Memory B cell (primary cell): Measurements from ENCODE around the gene CASP10.
"Not testable (repeated sequence)": the region's sequence is repeated elsewhere in the genome, so short reads cannot be mapped to it uniquely, and the experiment has no call there.

Experiments
- ATAC-seq: fragments of 150-1000 bp; cut with Tn5 transposase; 2 replicates; pipeline ENCODE4 v1.10.0; 2021; ENCODE audit warnings: low read depth, mild to moderate bottlenecking, moderate library complexity
- DNase-seq, 2 donors: peaks; one replicate each; pipeline ENCODE4 v3.0.0; 2022; ENCODE audit warnings: low spot score in 2 of 2
- H3K27ac Mint-ChIP-seq: one replicate; pipeline ENCODE4 v1.8.0; 2022; ENCODE audit warnings: mild to moderate bottlenecking, moderate library complexity, mixed read lengths
- H3K27me3 Mint-ChIP-seq: one replicate; pipeline ENCODE4 v1.8.0; 2022; ENCODE audit warnings: mixed read lengths
- H3K36me3 Mint-ChIP-seq: one replicate; pipeline ENCODE4 v1.8.0; 2022; ENCODE audit warnings: mild to moderate bottlenecking, mixed read lengths
- H3K4me1 Mint-ChIP-seq: one replicate; pipeline ENCODE4 v1.8.0; 2022; ENCODE audit warnings: mixed read lengths
- H3K4me3 Mint-ChIP-seq: one replicate; pipeline ENCODE4 v1.8.0; 2022; ENCODE audit warnings: mild to moderate bottlenecking, moderate library complexity, mixed read lengths
- H3K9me3 Mint-ChIP-seq: one replicate; pipeline ENCODE4 v1.8.0; 2022; ENCODE audit warnings: mixed read lengths

The CASP10 gene, protein sequence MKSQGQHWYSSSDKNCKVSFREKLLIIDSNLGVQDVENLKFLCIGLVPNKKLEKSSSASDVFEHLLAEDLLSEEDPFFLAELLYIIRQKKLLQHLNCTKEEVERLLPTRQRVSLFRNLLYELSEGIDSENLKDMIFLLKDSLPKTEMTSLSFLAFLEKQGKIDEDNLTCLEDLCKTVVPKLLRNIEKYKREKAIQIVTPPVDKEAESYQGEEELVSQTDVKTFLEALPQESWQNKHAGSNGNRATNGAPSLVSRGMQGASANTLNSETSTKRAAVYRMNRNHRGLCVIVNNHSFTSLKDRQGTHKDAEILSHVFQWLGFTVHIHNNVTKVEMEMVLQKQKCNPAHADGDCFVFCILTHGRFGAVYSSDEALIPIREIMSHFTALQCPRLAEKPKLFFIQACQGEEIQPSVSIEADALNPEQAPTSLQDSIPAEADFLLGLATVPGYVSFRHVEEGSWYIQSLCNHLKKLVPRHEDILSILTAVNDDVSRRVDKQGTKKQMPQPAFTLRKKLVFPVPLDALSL

DNA sequence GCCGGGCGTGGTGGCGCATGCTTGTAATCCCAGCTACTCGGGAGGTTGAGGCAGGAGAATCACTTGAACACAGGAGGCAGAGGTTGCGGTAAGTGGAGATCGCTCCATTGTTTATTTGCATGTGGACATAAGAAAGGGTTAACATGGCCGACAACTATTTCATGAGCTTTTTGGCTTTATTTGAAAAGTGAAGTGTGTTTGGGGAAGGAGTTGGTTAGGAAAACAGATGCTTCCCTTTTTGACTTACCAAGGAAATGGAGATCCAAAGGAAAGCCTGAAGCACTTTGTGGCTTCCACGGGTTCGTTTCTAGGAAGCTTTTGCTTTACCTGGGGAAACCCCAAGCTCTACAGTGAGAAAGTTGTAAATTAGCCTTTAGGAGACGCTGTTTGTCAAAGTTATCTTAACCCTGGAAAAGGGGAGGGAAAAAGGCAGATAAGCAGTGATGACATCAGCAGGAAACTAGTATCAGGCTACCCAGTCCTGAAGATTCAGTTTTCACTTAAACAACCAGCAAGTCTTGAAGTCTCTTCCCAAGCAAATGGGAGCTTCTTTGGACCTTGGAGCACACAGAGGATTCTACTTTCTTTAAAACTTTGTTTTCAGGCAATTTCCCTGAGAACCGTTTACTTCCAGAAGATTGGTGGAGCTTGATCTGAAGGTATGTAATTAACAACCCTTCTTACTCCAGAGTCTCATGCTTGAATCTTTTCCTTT lies at the start of gene CASP10:
CASP10 (plus strand) TSS at position 492 of the 715 bp plus-strand sequence. CDS start 2,637 bp downstream, outside the sequence.
- DNase-seq (peak in 1 of 2 donors; percentile 60), ATAC-seq (peak; percentile 92)
- Mint-ChIP-seq H3K9me3 (no peaks in the 10 kb centered on the region), H3K4me3 (peak within 1 kb of the TSS; percentile 94), H3K27ac (peak within 1 kb of the TSS; percentile 95), H3K4me1 (peaks cover 34% of the 10 kb centered on the region), H3K36me3 (peaks cover 4% of the 10 kb centered on the region), H3K27me3 (no peaks in the 10 kb centered on the region)

DNA sequence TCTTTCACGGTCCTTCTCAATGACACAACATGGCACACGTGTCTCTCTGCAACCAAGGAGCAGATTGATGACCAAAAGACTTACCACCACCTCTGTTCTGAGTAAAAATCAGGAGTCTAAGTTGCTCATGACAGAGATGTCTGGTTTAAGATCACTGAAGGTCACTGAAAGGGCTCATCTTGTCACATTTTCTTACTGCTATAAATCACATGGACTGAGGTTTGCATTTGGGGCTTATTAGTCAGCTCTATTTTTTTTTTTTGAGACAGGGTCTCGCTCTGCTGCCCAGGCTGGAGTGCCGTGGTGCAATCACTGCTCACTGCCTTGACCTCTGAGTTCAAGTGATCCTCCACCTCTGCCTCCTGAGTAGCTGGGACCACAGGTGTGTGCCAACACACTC lies 47.6 kb upstream of the CASP10 start:
- ATAC-seq: no peak
- Mint-ChIP-seq H3K4me3 (no peak overlapping the region), H3K36me3 (peaks cover 39% of the 10 kb centered on the region), H3K27me3 (no peaks in the 10 kb centered on the region), H3K4me1 (peaks cover 34% of the 10 kb centered on the region), H3K27ac (peak overlapping the region; percentile 81), H3K9me3 (no peaks in the 10 kb centered on the region)
- no peak for DNase-seq

DNA sequence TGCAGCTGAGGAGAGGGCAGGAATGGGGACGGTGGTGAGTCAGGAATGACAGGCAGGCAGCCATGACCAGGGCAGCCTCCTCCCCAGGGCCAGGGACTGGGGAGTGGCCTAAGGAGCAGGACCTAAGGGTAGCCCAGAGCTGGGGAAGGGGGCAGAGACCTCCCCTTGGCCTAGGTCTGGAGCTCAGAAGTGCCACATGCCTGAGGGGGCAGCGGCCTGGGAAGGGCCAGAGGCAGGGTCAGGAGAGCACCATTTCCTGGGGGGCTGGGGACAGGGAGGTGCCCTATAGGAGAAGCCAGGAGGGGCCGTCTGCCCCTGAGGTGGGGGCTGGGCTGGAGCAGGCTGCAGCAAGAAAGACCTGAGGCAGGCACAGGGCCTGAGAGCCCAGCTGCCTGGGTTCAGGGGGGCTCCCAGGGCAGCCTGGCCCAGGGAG lies 46.0 kb upstream of the CASP10 start:
- H3K27me3 Mint-ChIP-seq: no peaks in the 10 kb centered on the region
- H3K9me3 Mint-ChIP-seq: no peaks in the 10 kb centered on the region
- H3K4me3 Mint-ChIP-seq: no peak overlapping the region
- DNase-seq: no peak
- no peak for ATAC-seq
- H3K27ac Mint-ChIP-seq: peak overlapping the region; percentile 55
- H3K4me1 Mint-ChIP-seq: peaks cover 27% of the 10 kb centered on the region
- H3K36me3 Mint-ChIP-seq: peaks cover 43% of the 10 kb centered on the region

DNA sequence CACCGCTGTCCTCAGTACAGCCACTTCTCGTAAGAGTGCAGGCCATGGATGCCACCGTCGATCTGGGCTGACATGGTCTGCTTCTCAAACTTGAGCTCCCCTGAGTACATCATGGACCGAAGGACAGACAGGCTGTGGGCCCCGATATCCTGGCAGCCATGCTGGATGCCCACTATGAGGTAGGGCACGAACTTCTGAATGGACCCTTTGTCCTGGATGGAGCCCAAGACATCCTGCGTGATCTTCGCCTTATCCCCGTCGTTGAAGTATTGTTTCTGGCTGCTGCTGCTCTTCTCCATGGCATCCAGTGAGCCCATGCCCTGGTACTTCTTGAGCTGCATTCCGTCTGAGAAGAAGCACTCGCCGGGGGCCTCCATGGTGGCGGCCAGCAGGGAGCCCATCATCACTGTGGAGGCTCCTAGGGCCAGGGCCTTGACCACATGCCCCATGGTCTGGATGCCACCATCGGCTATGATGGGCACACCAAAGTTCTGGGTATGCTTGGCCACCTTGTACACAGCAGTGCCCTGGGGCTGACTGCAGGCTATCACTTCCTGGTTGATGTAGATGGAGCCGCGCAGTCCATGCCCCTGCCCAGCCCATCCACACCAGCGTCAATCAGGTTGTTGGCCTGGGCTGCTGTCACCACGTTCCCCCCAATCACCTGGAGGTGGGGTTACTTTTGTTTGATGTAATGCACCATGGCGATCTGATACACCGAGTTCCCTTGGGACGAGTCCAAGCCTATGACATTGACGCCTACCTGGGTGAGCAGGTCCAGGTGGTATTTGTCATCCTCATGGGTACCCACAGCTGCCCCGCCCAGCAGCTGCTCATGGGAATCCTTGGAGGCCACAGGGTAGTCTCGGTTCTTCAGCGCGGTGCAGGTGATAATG lies 45.2 kb upstream of the CASP10 start:
- H3K27ac Mint-ChIP-seq: no peak overlapping the region
- no peak overlapping the region for H3K4me3 Mint-ChIP-seq
- H3K36me3 Mint-ChIP-seq: peaks cover 40% of the 10 kb centered on the region
- H3K27me3 Mint-ChIP-seq: no peaks in the 10 kb centered on the region
- no peak for DNase-seq
- H3K9me3 Mint-ChIP-seq: no peaks in the 10 kb centered on the region
- peaks cover 20% of the 10 kb centered on the region for H3K4me1 Mint-ChIP-seq
- no peak for ATAC-seq

DNA sequence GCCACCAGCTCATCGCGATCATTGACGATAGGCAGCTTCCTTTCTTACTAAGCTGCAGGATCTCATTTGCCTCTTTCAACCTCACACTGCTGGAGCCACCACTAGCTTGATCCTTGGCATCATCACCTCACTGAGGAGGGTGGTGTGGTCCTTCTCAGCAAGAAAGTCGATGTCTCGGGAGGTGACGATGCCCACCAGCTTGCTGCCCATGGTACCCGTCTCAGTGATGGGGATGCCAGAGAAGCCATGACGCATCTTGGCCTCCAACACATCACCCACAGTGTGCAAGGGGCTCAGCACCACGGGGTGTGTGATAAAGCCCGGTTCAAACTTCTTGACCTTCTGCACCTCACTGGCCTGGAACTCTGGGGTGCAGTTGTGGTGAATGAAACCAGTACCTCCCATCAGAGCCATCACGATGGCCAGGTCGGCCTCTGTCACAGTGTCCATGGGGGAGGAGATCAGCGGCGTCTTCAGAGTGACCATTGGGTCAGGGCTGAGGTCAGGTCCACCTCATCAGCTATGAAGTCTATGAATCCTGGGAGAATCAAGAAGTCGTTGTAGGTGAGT lies 44.5 kb upstream of the CASP10 start:
- Mint-ChIP-seq H3K4me3 (no peak overlapping the region), H3K27ac (no peak overlapping the region), H3K4me1 (peaks cover 12% of the 10 kb centered on the region), H3K36me3 (peaks cover 33% of the 10 kb centered on the region), H3K9me3 (no peaks in the 10 kb centered on the region), H3K27me3 (no peaks in the 10 kb centered on the region)
- DNase-seq (no peak), ATAC-seq (no peak)

DNA sequence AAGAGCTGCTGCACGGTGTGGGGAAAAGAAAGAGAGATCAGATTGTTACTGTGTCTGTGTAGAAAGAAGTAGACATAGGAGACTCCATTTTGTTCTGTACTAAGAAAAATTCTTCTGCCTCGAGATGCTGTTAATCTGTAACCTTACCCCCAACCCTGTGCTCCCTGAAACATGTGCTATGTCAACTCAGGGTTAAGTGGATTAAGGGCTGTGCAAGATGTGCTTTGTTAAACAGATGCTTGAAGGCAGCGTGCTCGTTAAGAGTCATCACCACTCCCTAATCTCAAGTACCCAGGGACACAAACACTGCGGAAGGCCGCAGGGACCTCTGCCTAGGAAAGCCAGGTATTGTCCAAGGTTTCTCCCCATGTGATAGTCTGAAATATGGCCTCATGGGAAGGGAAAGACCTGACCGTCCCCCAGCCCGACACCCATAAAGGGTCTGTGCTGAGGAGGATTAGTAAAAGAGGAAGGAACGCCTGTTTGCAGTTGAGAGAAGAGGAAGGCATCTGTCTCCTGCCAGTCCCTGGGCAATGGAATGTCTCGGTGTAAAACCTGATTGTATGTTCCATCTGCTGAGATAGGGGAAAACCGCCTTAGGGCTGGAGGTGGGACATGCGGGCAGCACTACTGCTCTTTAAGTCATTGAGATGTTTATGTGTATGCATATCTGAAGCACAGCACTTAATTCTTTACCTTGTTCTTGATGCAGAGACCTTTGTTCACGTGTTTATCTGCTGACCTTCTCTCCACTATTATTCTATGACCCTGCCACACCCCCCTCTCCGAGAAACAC lies 43.8 kb upstream of the CASP10 start:
- H3K27me3 Mint-ChIP-seq, ATAC-seq, H3K9me3 Mint-ChIP-seq, DNase-seq, H3K27ac Mint-ChIP-seq, H3K4me3 Mint-ChIP-seq: not testable (repeated sequence)
- H3K36me3 Mint-ChIP-seq: peaks cover 33% of the 10 kb centered on the region
- peaks cover 12% of the 10 kb centered on the region for H3K4me1 Mint-ChIP-seq

DNA sequence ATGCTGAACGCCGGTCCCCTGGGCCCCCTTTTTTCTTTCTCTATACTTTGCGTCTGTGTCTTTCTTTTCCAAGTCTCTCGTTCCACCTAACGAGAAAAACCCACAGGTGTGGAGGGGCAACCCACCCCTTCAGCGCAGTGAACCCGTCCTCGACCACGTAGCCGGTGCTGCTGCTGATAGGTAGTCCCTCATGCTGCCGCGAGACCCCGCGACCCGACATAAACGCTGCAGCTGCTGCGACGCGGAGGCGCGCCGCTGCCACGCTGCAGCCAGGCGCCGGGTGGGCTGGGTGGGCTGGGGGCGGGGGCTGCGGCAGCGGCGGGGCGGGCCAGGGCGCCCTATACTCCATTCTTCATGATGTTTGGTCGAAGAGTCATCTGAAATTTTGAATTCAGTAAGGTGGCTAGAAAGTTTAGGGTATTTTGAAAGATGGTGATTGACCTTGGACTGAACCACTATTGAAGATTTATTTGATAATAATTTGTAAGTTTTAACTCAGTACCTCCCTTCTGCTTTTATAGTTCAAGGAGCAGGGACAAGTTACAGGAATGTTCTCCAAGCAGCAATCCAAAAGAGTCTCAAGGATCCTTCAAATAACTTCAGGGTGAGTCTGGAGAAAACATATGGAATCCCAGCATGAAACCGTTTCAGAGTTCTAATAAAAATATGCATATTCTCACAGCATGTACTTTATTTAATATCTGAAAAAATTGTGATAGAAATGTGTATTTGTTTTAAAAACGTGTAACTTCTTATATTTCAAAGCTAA lies 42.9 kb upstream of the CASP10 start:
- no peaks in the 10 kb centered on the region for H3K9me3 Mint-ChIP-seq
- DNase-seq (no peak), ATAC-seq (no peak)
- no peak overlapping the region for H3K27ac Mint-ChIP-seq
- H3K4me1 Mint-ChIP-seq: peaks cover 11% of the 10 kb centered on the region
- peaks cover 32% of the 10 kb centered on the region for H3K36me3 Mint-ChIP-seq
- H3K4me3 Mint-ChIP-seq: no peak overlapping the region
- H3K27me3 Mint-ChIP-seq: no peaks in the 10 kb centered on the region

DNA sequence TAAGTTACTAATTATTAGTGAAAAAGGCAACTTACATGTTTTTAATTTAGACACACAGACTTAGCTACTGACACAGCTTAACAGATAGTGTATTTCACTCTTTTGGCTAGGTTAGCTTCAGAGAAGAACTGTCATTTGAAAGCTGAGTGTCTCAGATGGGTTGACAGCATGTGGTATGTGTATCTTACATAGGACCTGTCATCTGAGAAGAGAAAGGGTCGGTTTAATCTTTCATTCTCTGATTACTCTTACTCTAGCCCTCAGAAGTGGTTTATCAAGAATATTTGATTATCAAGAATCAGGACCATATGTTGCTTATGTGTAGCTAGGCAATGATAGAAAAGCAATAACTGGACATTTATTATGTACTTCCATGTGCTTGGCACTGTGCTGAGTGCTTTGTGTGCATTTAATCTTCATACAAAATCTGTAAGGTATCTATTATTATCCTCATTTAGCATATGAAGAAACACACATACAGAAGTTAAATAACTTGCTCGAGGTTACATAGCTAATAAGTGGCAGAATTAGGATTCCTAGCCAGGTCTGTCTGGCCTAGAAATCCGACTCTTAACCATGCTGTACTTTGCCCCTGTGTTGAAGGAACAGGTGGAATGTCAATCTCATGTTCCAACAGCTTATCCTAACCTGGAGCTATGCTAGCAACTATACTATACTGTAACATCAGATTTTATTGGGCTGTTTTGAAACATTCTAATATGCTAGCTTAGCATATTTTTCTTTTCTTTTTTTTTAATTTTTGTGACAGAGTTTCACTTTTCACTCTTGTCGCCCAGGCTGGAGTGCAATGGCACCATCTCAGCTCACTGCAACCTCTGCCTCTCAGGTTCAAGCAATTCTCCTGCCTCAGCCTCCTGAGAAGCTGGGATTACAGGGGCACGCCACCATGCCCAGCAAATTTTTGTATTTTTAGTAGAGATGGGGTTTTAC lies 38.6 kb upstream of the CASP10 start:
- peak overlapping the region; percentile 35 for H3K27ac Mint-ChIP-seq
- H3K4me1 Mint-ChIP-seq: peaks cover 2% of the 10 kb centered on the region
- H3K9me3 Mint-ChIP-seq: no peaks in the 10 kb centered on the region
- H3K36me3 Mint-ChIP-seq: peaks cover 20% of the 10 kb centered on the region
- ATAC-seq (no peak), DNase-seq (no peak)
- no peak overlapping the region for H3K4me3 Mint-ChIP-seq
- H3K27me3 Mint-ChIP-seq: no peaks in the 10 kb centered on the region

DNA sequence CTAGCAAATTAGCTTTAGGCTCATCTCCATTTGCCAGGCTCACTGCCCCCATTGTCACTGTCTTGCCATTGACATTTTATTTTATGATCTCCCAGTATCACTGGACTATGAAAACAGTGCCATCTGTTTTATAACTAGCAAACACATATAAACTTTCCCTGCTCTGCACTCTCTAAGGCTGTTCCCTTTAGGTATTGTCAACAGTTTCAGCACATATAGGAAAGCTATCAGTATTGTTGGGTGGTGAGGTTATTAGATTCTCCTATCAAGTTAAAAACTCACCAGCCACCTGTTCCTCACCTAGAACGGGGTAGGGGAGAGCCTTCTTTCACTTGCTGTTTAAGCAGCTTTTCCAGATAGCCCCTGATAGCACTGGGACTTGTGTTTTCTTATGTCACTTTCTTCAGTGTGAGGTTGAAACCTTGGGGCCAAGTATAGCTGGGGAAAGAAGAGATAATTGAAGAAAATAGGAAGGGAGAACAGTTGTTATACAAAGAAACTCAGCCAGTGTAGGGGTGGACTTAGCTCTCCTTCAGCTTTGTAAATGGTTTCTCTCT lies 34.4 kb upstream of the CASP10 start:
- Mint-ChIP-seq H3K4me1 (peaks cover 24% of the 10 kb centered on the region), H3K9me3 (no peaks in the 10 kb centered on the region), H3K36me3 (peaks cover 32% of the 10 kb centered on the region), H3K27me3 (no peaks in the 10 kb centered on the region), H3K4me3 (no peak overlapping the region), H3K27ac (peak overlapping the region; percentile 100)
- DNase-seq: no peak
- no peak for ATAC-seq

DNA sequence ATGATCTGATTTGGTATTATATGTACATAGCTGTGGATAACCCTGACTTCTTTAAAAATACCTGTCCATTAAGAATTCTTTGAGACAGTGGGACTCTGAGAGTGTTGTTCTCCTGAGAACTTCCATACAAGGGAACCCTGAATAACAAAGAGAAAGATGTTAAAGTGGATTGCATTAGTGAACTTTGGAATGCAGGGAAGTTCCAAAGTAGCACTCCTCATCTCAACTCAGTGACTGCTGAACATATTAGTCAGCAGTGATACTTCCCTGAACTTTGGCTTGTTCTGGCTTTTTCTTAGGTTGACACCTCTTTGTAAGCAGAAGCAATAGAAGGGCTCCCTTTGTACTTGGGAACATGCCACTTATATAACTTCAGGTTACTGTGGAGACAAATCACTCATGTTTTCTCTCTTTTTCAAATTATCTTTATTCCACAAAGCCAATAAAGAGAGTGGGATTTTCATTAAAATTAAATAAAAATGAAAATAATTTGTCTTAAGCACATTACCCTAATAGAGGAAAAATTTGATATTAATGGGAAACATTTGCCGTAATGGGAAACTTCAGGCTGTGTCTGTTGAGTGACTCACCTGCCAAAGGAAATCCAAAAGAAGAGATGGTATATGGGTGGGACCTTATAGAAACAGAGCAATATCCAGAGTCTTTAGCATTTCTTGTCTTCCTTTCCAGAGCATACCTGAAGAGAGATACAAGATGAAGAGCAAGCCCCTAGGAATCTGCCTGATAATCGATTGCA lies 33.7 kb upstream of the CASP10 start:
- peaks cover 24% of the 10 kb centered on the region for H3K4me1 Mint-ChIP-seq
- H3K27me3 Mint-ChIP-seq: no peaks in the 10 kb centered on the region
- ATAC-seq: no peak
- H3K9me3 Mint-ChIP-seq: no peaks in the 10 kb centered on the region
- H3K4me3 Mint-ChIP-seq: no peak overlapping the region
- peak overlapping the region; percentile 100 for H3K27ac Mint-ChIP-seq
- DNase-seq: no peak
- H3K36me3 Mint-ChIP-seq: peaks cover 33% of the 10 kb centered on the region

DNA sequence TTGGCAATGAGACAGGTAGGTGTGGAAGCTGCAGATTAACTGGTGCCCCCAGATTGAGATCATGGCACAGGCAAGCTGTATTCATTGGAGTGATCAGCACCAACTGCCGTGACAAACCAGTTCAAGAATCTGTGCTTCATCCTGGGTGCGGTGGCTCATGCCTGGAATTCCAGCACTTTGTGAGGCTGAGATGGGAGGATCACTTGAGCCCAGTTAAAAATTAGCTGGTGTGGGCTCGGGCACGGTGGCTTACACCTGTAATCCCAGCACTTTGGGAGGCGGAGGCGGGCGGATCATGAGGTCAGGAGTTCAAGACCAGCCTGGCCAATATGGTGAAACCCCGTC lies 33.1 kb upstream of the CASP10 start:
- Mint-ChIP-seq H3K36me3 (peaks cover 39% of the 10 kb centered on the region), H3K27ac (peak overlapping the region; percentile 100), H3K4me1 (peaks cover 30% of the 10 kb centered on the region)
- H3K4me3 Mint-ChIP-seq, DNase-seq, H3K9me3 Mint-ChIP-seq, ATAC-seq, H3K27me3 Mint-ChIP-seq: not testable (repeated sequence)
